ENCODE data around the gene TMEM235.
A peak's percentile ranks its signal among the peaks of the same experiment; 100 is the strongest.

Gene TMEM235

GRCh38 chr17:78255029-78255656, 23.7 kb downstream of the TMEM235 start:
- no peak for DNase-seq (ENCODE audit: low read depth)

- DNase-seq (ENCODE audit: low read depth) = no peak
These were observed 24.7 kb downstream of the TMEM235 start for GRCh38 chr17:78255953-78256706.

- DNase-seq (ENCODE audit: low read depth) = no peak
These were observed 25.5 kb downstream of the TMEM235 start for GRCh38 chr17:78256707-78257591.

GRCh38 chr17:78257810-78258322, 26.4 kb downstream of the TMEM235 start:
- DNase-seq (ENCODE audit: low read depth) = no peak

- DNase-seq (ENCODE audit: low read depth) = peak; percentile 57
These were observed 27.1 kb downstream of the TMEM235 start for GRCh38 chr17:78258323-78259191.

- DNase-seq (ENCODE audit: low read depth) = no peak
These were observed 27.7 kb downstream of the TMEM235 start for GRCh38 chr17:78259192-78259554.

- DNase-seq (ENCODE audit: low read depth) = no peak
These were observed 31.8 kb downstream of the TMEM235 start for GRCh38 chr17:78263063-78263735.

- DNase-seq (ENCODE audit: low read depth) = no peak
These were observed 32.4 kb downstream of the TMEM235 start for GRCh38 chr17:78263736-78264340.

GRCh38 chr17:78264590-78264989, 33.2 kb downstream of the TMEM235 start:
- DNase-seq (ENCODE audit: low read depth) = no peak

- DNase-seq (ENCODE audit: low read depth) = no peak
These were observed 33.7 kb downstream of the TMEM235 start for GRCh38 chr17:78265121-78265520.

- no peak for DNase-seq (ENCODE audit: low read depth)
These were observed 34.8 kb downstream of the TMEM235 start for GRCh38 chr17:78266231-78266631.

- DNase-seq (ENCODE audit: low read depth) = no peak
These were observed 35.3 kb downstream of the TMEM235 start for GRCh38 chr17:78266771-78267170.

GRCh38 chr17:78267253-78268073, 36.0 kb downstream of the TMEM235 start:
- no peak for DNase-seq (ENCODE audit: low read depth)

GRCh38 chr17:78268191-78268874, 36.9 kb downstream of the TMEM235 start:
- DNase-seq (ENCODE audit: low read depth) = no peak

- no peak for DNase-seq (ENCODE audit: low read depth)
These were observed 37.8 kb downstream of the TMEM235 start for GRCh38 chr17:78268951-78269905.

- no peak for DNase-seq (ENCODE audit: low read depth)
These were observed 38.5 kb downstream of the TMEM235 start for GRCh38 chr17:78269955-78270381.

- DNase-seq (ENCODE audit: low read depth) = no peak
These were observed 40.2 kb downstream of the TMEM235 start for GRCh38 chr17:78271419-78272170.

Measured in activated T-cell treated with anti-CD3 and anti-CD28 coated beads for 1 hour (primary cell).